ENCODE measurements around the gene ZBTB17. TPM values are rescaled to one million over a fixed set of nuclear protein-coding genes. Genes with fewer than 3 reads are reported as not detected.

Gene ZBTB17
- total and polyA plus RNA-seq, 12 donors = 8.0 to 172 (median 33.7) TPM

- peaks cover 0 to 81% of the 10 kb centered on the region in 2 donors for H3K36me3 ChIP-seq (replicated peaks in 1 of 2)
- TF ChIP-seq POLR2A (IDR thresholded peaks at IDR 0.05) = no peak
- TF ChIP-seq, protein P1, sequence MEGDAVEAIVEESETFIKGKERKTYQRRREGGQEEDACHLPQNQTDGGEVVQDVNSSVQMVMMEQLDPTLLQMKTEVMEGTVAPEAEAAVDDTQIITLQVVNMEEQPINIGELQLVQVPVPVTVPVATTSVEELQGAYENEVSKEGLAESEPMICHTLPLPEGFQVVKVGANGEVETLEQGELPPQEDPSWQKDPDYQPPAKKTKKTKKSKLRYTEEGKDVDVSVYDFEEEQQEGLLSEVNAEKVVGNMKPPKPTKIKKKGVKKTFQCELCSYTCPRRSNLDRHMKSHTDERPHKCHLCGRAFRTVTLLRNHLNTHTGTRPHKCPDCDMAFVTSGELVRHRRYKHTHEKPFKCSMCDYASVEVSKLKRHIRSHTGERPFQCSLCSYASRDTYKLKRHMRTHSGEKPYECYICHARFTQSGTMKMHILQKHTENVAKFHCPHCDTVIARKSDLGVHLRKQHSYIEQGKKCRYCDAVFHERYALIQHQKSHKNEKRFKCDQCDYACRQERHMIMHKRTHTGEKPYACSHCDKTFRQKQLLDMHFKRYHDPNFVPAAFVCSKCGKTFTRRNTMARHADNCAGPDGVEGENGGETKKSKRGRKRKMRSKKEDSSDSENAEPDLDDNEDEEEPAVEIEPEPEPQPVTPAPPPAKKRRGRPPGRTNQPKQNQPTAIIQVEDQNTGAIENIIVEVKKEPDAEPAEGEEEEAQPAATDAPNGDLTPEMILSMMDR (IDR thresholded peaks at IDR 0.05) = no peak
- WGBS, 4 donors = 93 to 95% (median 94%) methylated on average over 34 to 55 of the region's 55 CpGs
- DNase-seq = peak in 2 of 7 donors; percentile 21 to 53
- no peak overlapping the region for H3K4me3 ChIP-seq
- no peak overlapping the region for H3K27ac ChIP-seq
- peaks cover 24 to 43% of the 10 kb centered on the region in 2 donors for H3K4me1 ChIP-seq (replicated peaks in 1 of 2)
- H3K9me3 ChIP-seq (replicated peaks in 1 of 3) = no peaks in the 10 kb centered on the region
- intact Hi-C loops (cut with DNase I) = no loop called here
- H3K27me3 ChIP-seq = no peaks in the 10 kb centered on the region
Measured at GRCh38 chr1:15944308-15945010, 31.4 kb downstream of the ZBTB17 start.

GRCh38 chr1:15943992-15944307, 32.0 kb downstream of the ZBTB17 start:
- H3K9me3 ChIP-seq (replicated peaks in 1 of 3) = no peaks in the 10 kb centered on the region
- peak in 1 of 7 donors; percentile 26 for DNase-seq
- H3K27ac ChIP-seq = no peak overlapping the region
- H3K4me3 ChIP-seq = no peak overlapping the region
- peaks cover 23 to 43% of the 10 kb centered on the region in 2 donors for H3K4me1 ChIP-seq (replicated peaks in 1 of 2)
- H3K36me3 ChIP-seq (replicated peaks in 1 of 2) = peaks cover 0 to 82% of the 10 kb centered on the region in 2 donors
- no peaks in the 10 kb centered on the region for H3K27me3 ChIP-seq
- WGBS, 4 donors = 94 to 96% (median 95%) methylated on average over 10 to 22 of the region's 22 CpGs
- TF ChIP-seq, protein P1 (IDR thresholded peaks at IDR 0.05) = no peak
- no peak for TF ChIP-seq POLR2A (IDR thresholded peaks at IDR 0.05)
- intact Hi-C loops (cut with DNase I) = no loop called here

DNA sequence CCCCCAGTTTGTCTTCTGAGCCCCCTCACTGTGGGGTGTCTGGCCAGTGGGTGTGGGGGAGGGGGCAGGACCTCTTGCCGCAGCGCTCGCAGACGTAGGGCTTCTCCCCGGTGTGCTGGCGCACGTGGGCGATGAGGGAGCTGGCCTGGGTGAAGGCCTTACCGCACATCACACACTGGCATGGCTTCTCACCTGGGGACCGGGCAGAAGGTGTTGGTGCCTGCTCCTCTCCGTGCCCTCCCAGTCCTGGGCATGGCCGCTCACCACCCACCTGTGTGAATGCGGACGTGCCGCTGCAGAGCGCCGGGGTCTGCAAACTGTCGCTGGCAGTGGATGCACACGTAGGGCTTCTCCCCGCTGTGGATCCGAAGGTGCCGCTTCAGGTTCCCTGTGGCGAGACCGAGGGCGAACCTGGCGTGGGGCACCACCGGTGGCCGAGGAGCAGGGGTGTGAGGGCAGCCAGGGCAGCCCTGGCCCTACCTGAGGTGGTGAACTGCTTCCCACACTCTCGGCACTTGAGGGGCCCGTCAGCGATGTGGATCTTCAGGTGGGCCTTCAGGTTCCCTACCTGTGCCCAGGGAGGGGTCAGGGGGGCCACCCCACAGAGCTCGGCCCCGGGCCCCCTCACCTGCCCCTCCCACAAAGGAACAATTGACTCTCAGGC, 32.4 kb downstream of the ZBTB17 start:
- H3K27me3 ChIP-seq = no peaks in the 10 kb centered on the region
- intact Hi-C loops (cut with DNase I) = no loop called here
- WGBS, 4 donors = 89 to 96% (median 92%) methylated on average over 2 to 33 of the region's 33 CpGs
- TF ChIP-seq, protein P1 (IDR thresholded peaks at IDR 0.05) = no peak
- TF ChIP-seq POLR2A (IDR thresholded peaks at IDR 0.05) = no peak
- H3K4me1 ChIP-seq (replicated peaks in 1 of 2) = peaks cover 21 to 43% of the 10 kb centered on the region in 2 donors
- H3K9me3 ChIP-seq (replicated peaks in 1 of 3) = no peaks in the 10 kb centered on the region
- no peak overlapping the region for H3K27ac ChIP-seq
- DNase-seq = peak in 2 of 7 donors; percentile 25 to 49
- H3K4me3 ChIP-seq = no peak overlapping the region
- peaks cover 0 to 87% of the 10 kb centered on the region in 2 donors for H3K36me3 ChIP-seq (replicated peaks in 1 of 2)

DNA sequence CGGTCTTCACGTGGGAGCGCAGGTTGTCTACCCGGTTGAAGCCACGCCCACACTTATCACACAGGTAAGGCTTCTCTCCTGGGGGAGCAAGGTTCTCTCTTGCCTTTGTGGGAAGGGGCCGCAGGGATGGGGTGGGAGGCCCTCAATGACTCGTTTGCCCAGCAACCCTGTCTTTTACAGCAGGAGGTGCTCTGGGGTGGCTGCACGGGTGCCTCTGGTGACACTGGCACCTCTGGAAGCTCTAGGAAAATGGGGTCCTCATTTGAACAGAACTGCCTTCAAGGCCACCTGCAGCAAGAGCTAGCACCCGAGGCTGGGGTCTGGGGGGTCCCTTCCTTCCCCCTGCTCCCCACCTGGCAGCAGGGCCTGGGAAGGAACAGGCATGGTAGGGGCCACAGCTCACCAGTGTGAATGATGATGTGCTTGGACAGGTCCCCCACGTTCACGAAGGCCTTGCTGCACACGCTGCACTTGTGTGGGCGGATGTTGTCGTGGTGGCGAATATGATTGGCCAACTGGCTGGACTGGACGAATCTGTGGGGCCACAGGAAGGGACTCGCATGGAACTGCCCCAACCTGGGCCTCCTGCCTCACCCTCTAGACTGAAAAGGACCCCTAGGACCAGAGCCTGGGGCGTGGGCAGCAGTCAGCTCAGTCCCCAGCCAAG, 33.1 kb downstream of the ZBTB17 start:
- H3K36me3 ChIP-seq (replicated peaks in 1 of 2) = peaks cover 0 to 90% of the 10 kb centered on the region in 2 donors
- TF ChIP-seq, protein P1 (IDR thresholded peaks at IDR 0.05) = no peak
- no peak for TF ChIP-seq POLR2A (IDR thresholded peaks at IDR 0.05)
- no peak overlapping the region for H3K4me3 ChIP-seq
- H3K9me3 ChIP-seq (replicated peaks in 1 of 3) = no peaks in the 10 kb centered on the region
- WGBS, 4 donors = 33 to 78% (median 76%) methylated on average over 1 to 18 of the region's 18 CpGs
- peaks cover 18 to 40% of the 10 kb centered on the region in 2 donors for H3K4me1 ChIP-seq (replicated peaks in 1 of 2)
- DNase-seq = no peak
- no peak overlapping the region for H3K27ac ChIP-seq
- H3K27me3 ChIP-seq = no peaks in the 10 kb centered on the region
- intact Hi-C loops (cut with DNase I) = no loop called here
